SW 1271 (cell line): ENCODE data around the gene PARD3.

Source experiments
- DNase-seq, 2 experiments: peaks; one replicate each; lab custom pipeline; 2025; lab: John Stamatoyannopoulos, UW

Gene PARD3

DNA sequence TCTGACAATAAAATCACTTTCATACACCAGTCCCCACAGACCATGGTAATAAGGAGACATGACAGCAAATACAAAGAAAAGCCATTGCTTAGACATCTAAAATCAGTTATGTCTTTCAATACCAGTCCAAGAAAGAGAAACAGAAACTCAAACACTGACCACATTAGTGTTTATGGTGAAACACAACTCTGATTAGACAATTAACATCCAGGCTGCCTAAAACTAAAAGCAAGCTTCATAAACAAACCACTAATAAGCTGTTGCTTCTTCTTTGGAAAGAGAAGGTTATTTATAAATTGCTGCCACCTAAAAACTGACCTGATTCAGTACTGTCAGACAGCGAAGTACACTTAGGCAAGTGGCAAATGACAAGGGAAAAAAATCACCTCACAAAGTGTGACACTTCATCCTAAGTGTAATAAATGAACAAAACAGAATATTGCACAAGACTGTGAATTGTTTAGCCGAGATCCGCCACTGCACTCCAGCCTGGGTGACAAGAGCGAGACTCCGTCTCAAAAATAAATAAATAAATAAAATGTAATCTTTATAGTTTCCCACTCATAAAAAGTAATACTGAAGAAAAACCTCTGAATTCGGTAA lies 277.4 kb downstream of the PARD3 start:
- no peak for DNase-seq

DNA sequence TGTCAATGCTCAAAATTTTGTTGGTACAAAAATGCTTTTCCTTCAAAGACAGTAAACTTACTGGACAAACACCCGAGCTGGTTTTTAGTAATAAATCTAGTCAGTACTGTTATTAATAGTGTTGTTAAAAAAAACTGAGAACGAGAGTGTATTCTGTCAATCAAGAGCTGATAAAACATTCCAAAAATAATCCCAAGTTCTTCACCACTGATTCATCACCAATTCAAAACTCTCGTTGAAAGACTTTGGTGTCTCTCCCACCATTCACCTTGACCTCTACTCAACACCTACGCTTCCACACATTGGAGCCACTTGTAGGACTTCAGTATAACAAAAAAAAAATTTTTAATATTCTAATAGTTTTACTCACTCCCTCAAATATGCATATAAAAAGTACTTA lies 279.2 kb downstream of the PARD3 start:
- DNase-seq: no peak

- DNase-seq: no peak
Observed at GRCh38 chr10:34530778-34531177, 284.3 kb downstream of the PARD3 start.

GRCh38 chr10:34528320-34528719 lies 286.8 kb downstream of the PARD3 start:
- peak; percentile 86 to 97 for DNase-seq

GRCh38 chr10:34526758-34527730 lies 288.1 kb downstream of the PARD3 start:
- DNase-seq: peak; percentile 75 to 89

GRCh38 chr10:34526186-34526585 lies 288.9 kb downstream of the PARD3 start:
- peak in 1 of 2 experiments; percentile 56 for DNase-seq

DNA sequence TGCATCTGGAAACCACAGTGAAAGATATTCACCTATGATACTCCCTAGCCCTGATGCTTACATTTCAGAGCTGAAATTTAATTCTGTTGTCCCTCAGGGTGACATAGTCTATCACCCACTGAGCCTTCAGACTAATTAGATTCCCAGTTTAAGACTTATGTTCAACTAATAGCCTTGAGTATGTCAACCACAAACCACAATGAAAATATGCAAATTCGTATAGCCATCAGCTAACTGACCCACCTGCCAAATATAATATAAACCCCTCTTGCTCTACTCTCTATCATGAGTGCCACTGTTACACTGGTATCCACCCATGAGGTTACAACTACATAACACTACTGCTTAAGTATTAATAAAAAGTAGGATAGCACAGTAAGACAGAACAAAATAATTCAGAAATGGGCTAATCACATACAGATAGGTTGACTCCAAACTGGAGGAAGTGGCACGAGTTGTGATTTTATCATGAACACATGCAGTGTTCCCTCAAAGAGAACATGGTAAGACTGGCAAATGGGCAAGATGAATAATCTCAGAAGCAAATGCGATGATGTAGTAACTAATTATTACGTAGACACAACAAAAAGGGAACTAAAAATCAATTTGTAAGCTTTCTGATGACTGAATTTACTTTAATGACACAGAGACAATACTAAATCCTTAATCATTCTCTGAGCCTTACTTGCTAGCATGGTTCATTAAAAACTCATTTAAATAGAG lies 290.6 kb downstream of the PARD3 start:
- DNase-seq: no peak

- DNase-seq: no peak
Observed at GRCh38 chr10:34523017-34523767, 291.9 kb downstream of the PARD3 start.

- DNase-seq: peak in 1 of 2 experiments; percentile 28
Observed at GRCh38 chr10:34522546-34522945, 292.6 kb downstream of the PARD3 start.

- no peak for DNase-seq
Observed at GRCh38 chr10:34520510-34520909, 294.6 kb downstream of the PARD3 start.

GRCh38 chr10:34520084-34520483 lies 295.0 kb downstream of the PARD3 start:
- DNase-seq: no peak

DNA sequence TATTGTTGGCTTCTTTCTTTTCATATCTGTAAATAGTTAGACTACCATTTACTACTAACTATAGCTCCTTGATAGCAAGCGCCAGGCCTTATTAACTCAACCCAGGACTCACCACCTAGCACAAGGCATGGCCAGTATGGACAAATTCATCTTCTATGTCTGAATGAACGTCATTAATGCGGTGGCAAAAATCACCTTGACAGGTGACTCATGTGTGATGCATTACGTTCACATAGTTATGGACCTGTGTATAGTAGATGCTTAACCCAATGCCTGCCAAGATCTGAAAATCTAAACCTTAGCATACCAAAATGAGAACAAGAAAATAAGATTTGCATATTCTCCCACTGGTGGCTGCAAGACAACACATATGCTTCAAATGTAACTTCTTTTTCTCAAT lies 300.8 kb downstream of the PARD3 start:
- DNase-seq: no peak

DNA sequence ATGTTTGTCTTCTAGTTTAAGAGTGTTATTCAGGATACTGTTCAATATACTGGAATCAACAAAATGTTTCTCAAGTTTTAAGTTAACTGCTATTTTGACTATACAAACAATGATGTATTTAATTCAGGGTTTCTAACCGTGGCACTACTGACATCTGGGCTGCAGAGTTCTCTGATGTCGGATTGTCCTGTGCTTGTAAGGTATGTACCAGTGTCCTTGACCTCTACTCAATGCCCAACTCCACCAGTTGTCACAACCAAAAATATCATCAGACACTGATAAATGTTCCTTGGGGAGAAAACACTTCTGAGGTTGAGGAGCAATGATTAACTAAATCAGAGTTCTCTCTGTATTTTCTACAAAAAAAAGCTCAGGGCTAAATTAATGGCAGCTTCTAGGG lies 301.5 kb downstream of the PARD3 start:
- DNase-seq: no peak

- DNase-seq: no peak
Observed at GRCh38 chr10:34507217-34507616, 307.9 kb downstream of the PARD3 start.

- no peak for DNase-seq
Observed at GRCh38 chr10:34506786-34507185, 308.3 kb downstream of the PARD3 start.

DNA sequence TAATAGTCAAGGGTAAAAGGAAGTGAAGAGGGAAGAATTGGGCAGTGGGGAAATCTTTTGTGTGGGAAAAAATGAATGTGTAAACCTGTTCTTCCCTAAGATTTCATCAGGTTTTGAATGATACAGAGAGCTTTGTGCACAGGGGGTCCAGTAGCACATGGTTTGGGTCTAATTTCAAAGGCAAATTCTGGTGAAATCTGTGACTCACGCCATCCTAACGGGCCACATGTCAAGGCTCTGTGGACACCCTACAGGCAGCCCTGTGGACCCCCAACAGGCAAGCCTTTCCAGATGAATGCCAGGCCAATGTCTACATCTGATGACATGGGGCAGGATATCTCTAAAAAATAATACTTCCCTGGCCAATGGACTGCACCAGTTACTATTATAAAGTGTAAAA lies 309.8 kb downstream of the PARD3 start:
- DNase-seq: no peak

- peak in 1 of 2 experiments; percentile 58 for DNase-seq
Observed at GRCh38 chr10:34504534-34504933, 310.6 kb downstream of the PARD3 start.

- DNase-seq: no peak
Observed at GRCh38 chr10:34503704-34504103, 311.4 kb downstream of the PARD3 start.

DNA sequence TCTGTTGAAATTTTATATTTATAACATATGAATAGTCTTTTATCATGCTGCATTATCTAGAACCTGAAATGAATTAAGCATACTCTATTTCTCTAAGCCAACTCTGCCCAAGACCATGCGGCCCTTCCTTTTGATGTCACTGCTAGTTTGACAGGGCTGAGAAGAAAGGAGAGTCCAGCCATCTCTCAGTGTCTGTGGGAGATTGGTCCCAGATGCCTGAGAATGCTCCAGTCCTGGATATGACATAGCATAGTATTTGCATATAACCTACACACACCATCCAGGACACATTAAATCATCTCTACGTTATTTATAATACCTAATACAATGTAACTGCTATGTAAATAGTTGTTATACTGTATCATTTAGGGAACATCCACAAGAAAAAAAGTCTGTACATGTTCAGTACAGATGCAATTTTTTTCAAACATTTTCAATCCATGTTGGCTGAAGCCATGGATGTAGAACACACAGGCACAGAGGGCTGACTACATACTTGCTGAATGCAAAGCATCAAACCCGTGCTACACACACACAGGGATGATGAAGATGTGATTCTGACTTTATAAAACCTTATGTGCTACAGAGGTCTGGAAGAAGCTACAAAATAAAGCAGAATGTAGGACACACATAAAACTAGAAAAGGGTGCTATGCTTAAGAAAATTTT lies 315.4 kb downstream of the PARD3 start:
- DNase-seq: no peak

GRCh38 chr10:34498821-34499220 lies 316.3 kb downstream of the PARD3 start:
- no peak for DNase-seq

DNA sequence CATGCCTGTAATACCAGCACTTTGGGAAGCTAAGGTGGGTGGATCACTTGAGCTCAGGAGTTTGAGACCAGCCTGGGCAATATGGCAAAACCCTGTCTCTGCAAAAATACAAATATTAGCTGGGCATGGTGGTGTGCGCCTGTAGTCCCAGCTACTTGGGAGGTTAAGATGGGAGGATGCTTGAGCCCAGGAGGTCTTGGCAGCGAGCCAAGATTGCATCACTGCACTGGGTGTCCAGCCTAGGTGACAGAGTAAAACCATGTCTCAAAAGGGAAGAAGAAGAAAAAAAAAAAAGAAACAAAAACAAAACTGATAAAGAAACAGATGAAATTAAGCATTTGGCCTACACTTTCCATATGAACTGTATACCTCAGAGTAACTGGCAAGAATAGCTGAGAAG lies 319.2 kb downstream of the PARD3 start:
- no peak for DNase-seq
